Activated CD8-positive, alpha-beta T cell treated with anti-CD3 and anti-CD28 coated beads for 36 hours (primary cell): ENCODE measurements around the gene TLCD3A. TPM values are rescaled to one million over a fixed set of nuclear protein-coding genes. Genes with fewer than 3 reads are reported as not detected.
A peak's percentile ranks its signal among the peaks of the same experiment; 100 is the strongest.
"Not testable (repeated sequence)": the region's sequence is repeated elsewhere in the genome, so short reads cannot be mapped to it uniquely, and the experiment has no call there.

Experiments used
- ATAC-seq: fragments of 200-7000 bp; cut with Tn5 transposase; one replicate; pipeline ENCODE4 v1.10.0; 2021; ENCODE audit warnings: mild to moderate bottlenecking, moderate library complexity
- CTCF ChIA-PET: fragments of 350-600 bp; sonication (Branson Sonifier 250); formaldehyde crosslinking; loops from one replicate; lab custom pipeline; 2021; ENCODE audit warnings: antibody characterized with exemption; lab: Charles Lee
- POLR2A ChIA-PET: fragments of 350-600 bp; sonication (Branson Sonifier 250); formaldehyde crosslinking; loops from one replicate; lab custom pipeline; 2021; ENCODE audit warnings: antibody characterized with exemption; lab: Charles Lee
- DNase-seq: peaks from one replicate; pipeline ENCODE4 v3.0.0-alpha.2; 2020
- H3K27ac Mint-ChIP-seq: one replicate; pipeline ENCODE4 v1.8.0; 2021; ENCODE audit warnings: mild to moderate bottlenecking, mixed read lengths
- H3K27me3 Mint-ChIP-seq: one replicate; pipeline ENCODE4 v1.8.0; 2021; ENCODE audit warnings: mixed read lengths
- H3K36me3 Mint-ChIP-seq: one replicate; pipeline ENCODE4 v1.8.0; 2021; ENCODE audit warnings: low read depth, mixed read lengths
- H3K4me1 Mint-ChIP-seq: one replicate; pipeline ENCODE4 v1.8.0; 2021; ENCODE audit warnings: low read depth, mixed read lengths
- H3K4me3 Mint-ChIP-seq: one replicate; pipeline ENCODE4 v1.8.0; 2021; ENCODE audit warnings: mild to moderate bottlenecking, moderate library complexity, mixed read lengths
- H3K9me3 Mint-ChIP-seq: one replicate; pipeline ENCODE4 v1.8.0; 2021; ENCODE audit warnings: mixed read lengths
- CTCF ChIP-seq: fragments of 200-600 bp; IDR thresholded peaks from one replicate; pipeline ENCODE4 v1.8.0; 2022; ENCODE audit warnings: antibody characterized with exemption, mild to moderate bottlenecking
- intact Hi-C: fragments of 100-400 bp; cut with micrococcal nuclease; formaldehyde crosslinking; loops from one replicate; pipeline ENCODE4 v1.10.0; 2022
- total RNA-seq, 2 experiments: library from RNA; stranded (reverse); gene quantifications; one replicate each; pipeline ENCODE4 v1.2.3, GENCODE V29; 2021

Gene TLCD3A
- total RNA-seq, 2 experiments from 2014 or later: 30.9 to 34.4 TPM

- Mint-ChIP-seq H3K9me3 (no peaks in the 10 kb centered on the region), H3K4me1 (peaks cover 32% of the 10 kb centered on the region), H3K36me3 (peaks cover 26% of the 10 kb centered on the region), H3K27ac (peak overlapping the region; percentile 22), H3K4me3 (peak overlapping the region; percentile 89), H3K27me3 (no peaks in the 10 kb centered on the region)
- DNase-seq (no peak), ATAC-seq (no peak)
- CTCF ChIA-PET: interaction anchor here (1.3 kb wide), 1 partner anchor 212 kb away, joined by 3 read pairs; the partner anchor contains the start of gene TIMM22
- intact Hi-C loops: no loop called here
- no peak for TF ChIP-seq CTCF
- POLR2A ChIA-PET: interaction anchor here (0.6 kb wide), 1 partner anchor 313 kb away, joined by 3 read pairs; no protein-coding TSS in a partner anchor
Observed at GRCh38 chr17:784143-784542, 51.7 kb downstream of the TLCD3A start.

GRCh38 chr17:785901-786300, 53.5 kb downstream of the TLCD3A start:
- peaks cover 32% of the 10 kb centered on the region for H3K36me3 Mint-ChIP-seq
- H3K27ac Mint-ChIP-seq, DNase-seq, H3K9me3 Mint-ChIP-seq, intact Hi-C loops, H3K4me3 Mint-ChIP-seq, ATAC-seq, POLR2A ChIA-PET, H3K27me3 Mint-ChIP-seq: not testable (repeated sequence)
- peaks cover 28% of the 10 kb centered on the region for H3K4me1 Mint-ChIP-seq
- CTCF ChIA-PET: interaction anchor here (0.8 kb wide), 1 partner anchor 195 kb away, joined by 4 read pairs; no protein-coding TSS in a partner anchor

- peaks cover 37% of the 10 kb centered on the region for H3K36me3 Mint-ChIP-seq
- ChIA-PET POLR2A (interaction anchor here (0.6 kb wide), 2 partner anchors 12 to 57 kb away, joined by 3 to 4 read pairs; no protein-coding TSS in a partner anchor), CTCF (interaction anchor here (1.2 kb wide), 1 partner anchor 269 kb away, joined by 3 read pairs; no protein-coding TSS in a partner anchor)
- H3K27me3 Mint-ChIP-seq: no peaks in the 10 kb centered on the region
- DNase-seq (no peak), ATAC-seq (no peak)
- H3K4me1 Mint-ChIP-seq: peaks cover 22% of the 10 kb centered on the region
- no peaks in the 10 kb centered on the region for H3K9me3 Mint-ChIP-seq
- TF ChIP-seq CTCF: no peak
- no peak overlapping the region for H3K4me3 Mint-ChIP-seq
- intact Hi-C loops: no loop called here
- H3K27ac Mint-ChIP-seq: no peak overlapping the region
Observed at GRCh38 chr17:787641-788221, 55.3 kb downstream of the TLCD3A start.

- H3K27me3 Mint-ChIP-seq: no peaks in the 10 kb centered on the region
- H3K36me3 Mint-ChIP-seq: peaks cover 33% of the 10 kb centered on the region
- no peak for TF ChIP-seq CTCF
- ChIA-PET CTCF (interaction anchor here (0.7 to 1.4 kb wide), 3 partner anchors 192 to 268 kb away, joined by 3 read pairs; partner anchors contain the start of gene TIMM22), POLR2A (no interaction called here)
- peaks cover 19% of the 10 kb centered on the region for H3K4me1 Mint-ChIP-seq
- ATAC-seq (no peak), DNase-seq (no peak)
- H3K27ac Mint-ChIP-seq: no peak overlapping the region
- H3K4me3 Mint-ChIP-seq: no peak overlapping the region
- intact Hi-C loops: no loop called here
- no peaks in the 10 kb centered on the region for H3K9me3 Mint-ChIP-seq
Observed at GRCh38 chr17:788551-788950, 56.2 kb downstream of the TLCD3A start.

- peaks cover 13% of the 10 kb centered on the region for H3K4me1 Mint-ChIP-seq
- H3K27ac Mint-ChIP-seq: no peak overlapping the region
- DNase-seq (no peak), ATAC-seq (no peak)
- ChIA-PET POLR2A (no interaction called here), CTCF (interaction anchor here (0.7 to 1.4 kb wide), 3 partner anchors 191 to 267 kb away, joined by 3 read pairs; partner anchors contain the start of gene TIMM22)
- no peak for TF ChIP-seq CTCF
- no peak overlapping the region for H3K4me3 Mint-ChIP-seq
- peaks cover 28% of the 10 kb centered on the region for H3K36me3 Mint-ChIP-seq
- intact Hi-C loops: no loop called here
- H3K9me3 Mint-ChIP-seq: no peaks in the 10 kb centered on the region
- H3K27me3 Mint-ChIP-seq: no peaks in the 10 kb centered on the region
Observed at GRCh38 chr17:789160-789840, 56.9 kb downstream of the TLCD3A start.

GRCh38 chr17:789931-790873, 57.8 kb downstream of the TLCD3A start:
- H3K4me1 Mint-ChIP-seq, H3K27me3 Mint-ChIP-seq, DNase-seq, H3K27ac Mint-ChIP-seq, H3K9me3 Mint-ChIP-seq, POLR2A ChIA-PET, intact Hi-C loops, ATAC-seq, H3K4me3 Mint-ChIP-seq: not testable (repeated sequence)
- peaks cover 28% of the 10 kb centered on the region for H3K36me3 Mint-ChIP-seq
- CTCF ChIA-PET: interaction anchor here (1.1 kb wide), 1 partner anchor 9 kb away, joined by 3 read pairs; no protein-coding TSS in a partner anchor

- H3K27ac Mint-ChIP-seq, ATAC-seq, H3K4me3 Mint-ChIP-seq, intact Hi-C loops, DNase-seq, H3K9me3 Mint-ChIP-seq, H3K4me1 Mint-ChIP-seq, H3K27me3 Mint-ChIP-seq: not testable (repeated sequence)
- ChIA-PET CTCF (interaction anchor here (1.1 to 1.3 kb wide), 2 partner anchors 9 to 209 kb away, joined by 3 read pairs; no protein-coding TSS in a partner anchor), POLR2A (interaction anchor here (1.8 kb wide), 1 partner anchor 8 kb away, joined by 10 read pairs; no protein-coding TSS in a partner anchor)
- H3K36me3 Mint-ChIP-seq: peaks cover 26% of the 10 kb centered on the region
Observed at GRCh38 chr17:790874-791247, 58.5 kb downstream of the TLCD3A start.
